Sigmoid colon (tissue), 7 donors: ENCODE measurements around the gene CYSRT1. TPM values are rescaled to one million over a fixed set of nuclear protein-coding genes. Genes with fewer than 3 reads are reported as not detected.

ENCODE experiments used
- DNase-seq: peaks from one replicate; pipeline ENCODE4 v3.0.0-alpha.2; 2019
- H3K27ac ChIP-seq, 4 donors: fragments of 200-600 bp; sonication (generic); one replicate each; pipeline ENCODE4 v1.5.1; 2016 to 2019; ENCODE audit warnings: mild to moderate bottlenecking in 1 of 4
- H3K27me3 ChIP-seq, 3 donors: fragments of 200-600 bp; sonication (generic); one replicate each; pipeline ENCODE4 v1.5.1; 2019; ENCODE audit warnings: mild to moderate bottlenecking in 1 of 3
- H3K36me3 ChIP-seq, 4 donors: fragments of 200-600 bp; sonication (generic); one replicate each; pipeline ENCODE4 v1.5.1; 2016 to 2019
- H3K4me1 ChIP-seq, 4 donors: fragments of 200-600 bp; sonication (generic); one replicate each; pipeline ENCODE4 v1.5.1; 2017 to 2019
- H3K4me3 ChIP-seq, 4 donors: fragments of 200-600 bp; sonication (generic); one replicate each; pipeline ENCODE4 v1.5.1; 2017 to 2019; ENCODE audit warnings: mild to moderate bottlenecking in 2 of 4, moderate library complexity in 1 of 4
- H3K9me3 ChIP-seq, 4 donors: fragments of 200-600 bp in 3 of 4; sonication (generic) in 3 of 4; one replicate each; pipeline versions ENCODE4 v1.5.1 to v1.6.1; 2013 to 2019
- CTCF ChIP-seq, 4 experiments: fragments of 450-650 bp in 3 of 4; fragments of 200-600 bp in 1 of 4; IDR thresholded peaks; one replicate each; pipeline ENCODE4 v1.5.1; 2016 to 2019; ENCODE audit warnings: antibody characterized with exemption in 4 of 4, mild to moderate bottlenecking in 3 of 4, moderate library complexity in 2 of 4
- EP300 ChIP-seq, 4 donors: sonication (generic); formaldehyde crosslinking; IDR thresholded peaks; one replicate each; pipeline ENCODE4 v1.6.1; 2017; ENCODE audit warnings: antibody characterized with exemption in 4 of 4
- POLR2A ChIP-seq, 2 donors: fragments of 450-650 bp; IDR thresholded peaks; one replicate each; pipeline ENCODE4 v1.6.1; 2016; ENCODE audit warnings: antibody characterized with exemption in 2 of 2, mild to moderate bottlenecking in 2 of 2, moderate library complexity in 2 of 2
- POLR2AphosphoS5 ChIP-seq, 4 donors: sonication (generic); formaldehyde crosslinking; IDR thresholded peaks; one replicate each; pipeline ENCODE4 v1.6.1; 2017; ENCODE audit warnings: antibody characterized with exemption in 4 of 4
- WGBS, 2 donors: extraction: QIAGEN DNeasy Blood & Tissue Kit; methylation state at CpG; one replicate each; pipeline ENCODE4 v1.1.7; 2013; 5-methylcytosine and 5-hydroxymethylcytosine counted together
- intact Hi-C: fragments of 100-400 bp; cut with DNase I; formaldehyde crosslinking; loops from one replicate; pipeline ENCODE4 v1.15.1; 2023
- polyA plus RNA-seq, 3 donors: library from polyadenylated mRNA; stranded (reverse); fragments of 200-250 nt; gene quantifications; one replicate each; pipeline ENCODE4 v1.2.3, GENCODE V29; 2013
- total RNA-seq, 4 donors: library from RNA; depleted of rRNA; stranded (reverse); fragments of >200 nt; gene quantifications; one replicate each; pipeline ENCODE4 v1.1.0, GENCODE V29; 2016
- donor health status: healthy with polysubstance abuse.
- donor health status: Bipolar disorder and iron deficiency.
- donor health status: healthy.

CYSRT1 gene
- total and polyA plus RNA-seq, 7 donors, result 0.33 to 1.2 (median 0.54) TPM; not detected in 4

- H3K9me3 ChIP-seq, result no peaks in the 10 kb centered on the region
- no peak overlapping the region for H3K4me3 ChIP-seq
- 94 to 96% methylated on average over 29 of the region's 29 CpGs for WGBS, 2 donors
- no peaks in the 10 kb centered on the region for H3K27me3 ChIP-seq
- TF ChIP-seq CTCF (IDR thresholded peaks at IDR 0.05) (no peak), POLR2AphosphoS5 (IDR thresholded peaks at IDR 0.05) (no peak), POLR2A (IDR thresholded peaks at IDR 0.05) (no peak), EP300 (IDR thresholded peaks at IDR 0.05) (no peak)
- intact Hi-C loops, result no loop called here
- H3K27ac ChIP-seq, result no peak overlapping the region
- DNase-seq, result no peak
- peaks cover 9 to 55% (median 35%) of the 10 kb centered on the region in 4 donors for H3K36me3 ChIP-seq
- peaks cover 0 to 17% (median 16%) of the 10 kb centered on the region in 4 donors for H3K4me1 ChIP-seq
These were observed 40.7 kb downstream of the CYSRT1 start for GRCh38 chr9:137265496-137266161.

GRCh38 chr9:137266162-137266527 is 41.2 kb downstream of the CYSRT1 start:
- no peak for TF ChIP-seq EP300 (IDR thresholded peaks at IDR 0.05)
- TF ChIP-seq CTCF (IDR thresholded peaks at IDR 0.05), result no peak
- no peak for TF ChIP-seq POLR2A (IDR thresholded peaks at IDR 0.05)
- TF ChIP-seq POLR2AphosphoS5 (IDR thresholded peaks at IDR 0.05), result no peak
- DNase-seq, result no peak
- intact Hi-C loops, result no loop called here
- Histone ChIP-seq H3K9me3 (no peaks in the 10 kb centered on the region), H3K27me3 (no peaks in the 10 kb centered on the region), H3K4me3 (no peak overlapping the region), H3K27ac (no peak overlapping the region), H3K36me3 (peaks cover 14 to 60% (median 37%) of the 10 kb centered on the region in 4 donors), H3K4me1 (peaks cover 0 to 17% (median 16%) of the 10 kb centered on the region in 4 donors)
- WGBS, 2 donors, result 93 to 94% methylated on average over 15 of the region's 15 CpGs

- 91% methylated on average over 34 of the region's 34 CpGs for WGBS, 2 donors
- no peaks in the 10 kb centered on the region for H3K27me3 ChIP-seq
- H3K4me1 ChIP-seq, result peaks cover 0 to 17% (median 16%) of the 10 kb centered on the region in 4 donors
- TF ChIP-seq CTCF (IDR thresholded peaks at IDR 0.05) (no peak), EP300 (IDR thresholded peaks at IDR 0.05) (no peak), POLR2A (IDR thresholded peaks at IDR 0.05) (no peak), POLR2AphosphoS5 (IDR thresholded peaks at IDR 0.05) (no peak)
- H3K4me3 ChIP-seq, result no peak overlapping the region
- no peak overlapping the region for H3K27ac ChIP-seq
- intact Hi-C loops, result no loop called here
- H3K36me3 ChIP-seq, result peaks cover 19 to 66% (median 39%) of the 10 kb centered on the region in 4 donors
- no peaks in the 10 kb centered on the region for H3K9me3 ChIP-seq
- no peak for DNase-seq
These were observed 41.8 kb downstream of the CYSRT1 start for GRCh38 chr9:137266585-137267453.

- no peaks in the 10 kb centered on the region for H3K9me3 ChIP-seq
- DNase-seq, result no peak
- peaks cover 0 to 17% (median 16%) of the 10 kb centered on the region in 4 donors for H3K4me1 ChIP-seq
- intact Hi-C loops, result no loop called here
- H3K4me3 ChIP-seq, result no peak overlapping the region
- TF ChIP-seq POLR2AphosphoS5 (IDR thresholded peaks at IDR 0.05) (no peak), EP300 (IDR thresholded peaks at IDR 0.05) (no peak), POLR2A (IDR thresholded peaks at IDR 0.05) (no peak), CTCF (IDR thresholded peaks at IDR 0.05) (no peak)
- H3K36me3 ChIP-seq, result peaks cover 30 to 74% (median 50%) of the 10 kb centered on the region in 4 donors
- WGBS, 2 donors, result 78 to 83% methylated on average over 6 of the region's 6 CpGs
- H3K27me3 ChIP-seq, result no peaks in the 10 kb centered on the region
- H3K27ac ChIP-seq, result peak overlapping the region in 2 of 4 donors; percentile 4 to 12
These were observed 43.0 kb downstream of the CYSRT1 start for GRCh38 chr9:137267933-137268355.
